Measurements from ENCODE around the gene CGB7.

Gene CGB7

DNA sequence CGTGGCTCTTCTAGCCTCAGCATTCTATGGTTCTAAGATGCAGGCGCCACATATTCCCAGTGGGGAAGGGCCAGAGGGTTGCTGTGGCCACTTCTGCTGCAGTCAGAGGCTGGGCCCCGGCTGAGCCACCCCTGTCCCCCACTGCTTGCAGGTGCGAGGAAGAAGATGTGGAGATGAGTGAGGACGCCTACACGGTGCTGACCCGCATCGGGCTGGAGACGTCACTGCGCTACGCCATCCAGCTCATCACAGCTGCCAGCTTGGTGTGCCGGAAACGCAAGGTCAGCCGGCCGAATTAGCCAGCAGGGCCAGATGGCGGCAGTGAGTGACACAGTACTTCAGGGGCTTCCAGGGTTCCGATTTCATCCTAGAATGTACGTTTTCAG lies 42.7 kb downstream of the CGB7 start:
- no peak for DNase-seq

DNA sequence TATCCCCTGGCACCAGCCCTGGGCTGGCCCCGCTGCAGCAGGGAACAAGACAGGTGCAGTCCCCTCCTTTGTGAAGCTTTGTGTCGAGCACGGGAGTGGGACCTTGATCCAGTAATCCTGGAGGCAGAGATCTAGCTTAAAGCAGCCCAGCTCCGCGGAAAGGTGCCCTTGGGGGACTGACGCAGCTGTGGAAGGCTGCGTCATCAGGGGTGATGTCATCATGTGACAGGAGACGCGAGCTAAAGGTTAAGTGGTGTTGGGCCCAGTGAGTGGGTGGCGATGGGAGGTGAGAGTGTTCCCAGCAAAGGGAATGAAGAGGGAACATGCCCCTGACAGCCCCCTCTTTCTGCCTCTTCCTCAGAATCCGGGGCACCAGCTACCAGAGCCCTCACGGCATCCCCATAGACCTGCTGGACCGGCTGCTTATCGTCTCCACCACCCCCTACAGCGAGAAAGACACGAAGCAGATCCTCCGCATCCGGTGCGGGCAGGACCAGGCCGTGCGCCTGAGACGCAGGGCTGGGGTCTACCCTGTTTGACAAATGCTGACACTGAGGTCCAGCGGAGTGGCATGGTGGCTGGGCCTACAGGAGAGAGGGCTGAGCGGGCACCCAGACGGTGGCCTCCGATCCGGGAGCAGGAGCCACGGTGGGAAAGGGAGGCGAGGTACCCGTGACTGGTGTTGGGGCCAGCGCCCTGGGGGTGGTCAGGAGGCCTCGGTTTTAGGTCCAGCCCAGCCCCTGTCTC lies 43.3 kb downstream of the CGB7 start:
- DNase-seq: no peak

DNA sequence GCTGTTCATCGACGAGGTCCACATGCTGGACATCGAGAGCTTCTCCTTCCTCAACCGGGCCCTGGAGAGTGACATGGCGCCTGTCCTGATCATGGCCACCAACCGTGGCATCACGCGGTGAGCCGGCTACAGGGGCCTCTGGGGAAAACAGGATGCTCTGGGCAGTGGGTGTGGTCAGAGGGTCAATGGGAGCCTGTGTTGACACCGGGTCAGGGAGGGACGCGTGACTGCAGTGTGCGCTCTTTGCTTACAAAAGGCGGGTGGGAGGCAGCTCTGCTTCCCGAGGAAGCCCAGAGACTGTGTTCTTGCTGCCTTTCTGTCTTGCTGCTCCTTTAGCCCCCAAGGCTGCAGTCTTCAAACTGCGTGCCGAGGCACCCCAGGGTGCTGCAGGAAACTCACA lies 46.4 kb downstream of the CGB7 start:
- DNase-seq: no peak

DNA sequence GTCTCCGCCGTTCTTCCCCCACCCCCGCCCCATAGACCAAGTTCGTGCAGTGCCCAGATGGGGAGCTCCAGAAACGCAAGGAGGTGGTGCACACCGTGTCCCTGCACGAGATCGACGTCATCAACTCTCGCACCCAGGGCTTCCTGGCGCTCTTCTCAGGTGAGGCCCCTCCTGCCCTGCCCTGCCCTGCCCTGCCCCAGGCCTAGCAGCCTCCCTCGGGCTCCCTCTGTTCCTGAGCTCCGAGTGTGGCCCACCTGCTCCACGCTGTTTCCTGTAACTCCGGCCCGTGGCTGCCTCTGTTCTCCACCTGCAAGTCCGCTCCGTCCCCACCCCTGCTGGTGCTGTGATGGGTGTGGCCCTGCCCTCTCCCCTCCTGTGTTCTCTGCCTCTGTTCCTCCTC lies 47.1 kb downstream of the CGB7 start:
- DNase-seq: no peak

DNA sequence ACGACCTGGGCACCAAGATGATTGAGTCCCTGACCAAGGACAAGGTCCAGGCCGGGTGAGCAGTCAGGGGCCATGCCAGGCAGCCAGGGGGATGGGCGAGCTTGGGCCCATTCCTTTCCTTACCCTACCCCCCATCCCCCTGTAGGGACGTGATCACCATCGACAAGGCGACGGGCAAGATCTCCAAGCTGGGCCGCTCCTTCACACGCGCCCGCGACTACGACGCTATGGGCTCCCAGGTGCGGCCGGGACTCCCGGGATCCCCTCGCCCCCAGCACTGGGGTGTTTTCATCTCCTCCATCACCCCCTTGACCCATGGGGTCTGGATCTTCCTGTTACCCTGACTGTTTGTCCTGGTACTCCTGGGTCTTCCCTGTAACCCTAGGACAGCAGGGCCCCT lies 47.7 kb downstream of the CGB7 start:
- DNase-seq: no peak

DNA sequence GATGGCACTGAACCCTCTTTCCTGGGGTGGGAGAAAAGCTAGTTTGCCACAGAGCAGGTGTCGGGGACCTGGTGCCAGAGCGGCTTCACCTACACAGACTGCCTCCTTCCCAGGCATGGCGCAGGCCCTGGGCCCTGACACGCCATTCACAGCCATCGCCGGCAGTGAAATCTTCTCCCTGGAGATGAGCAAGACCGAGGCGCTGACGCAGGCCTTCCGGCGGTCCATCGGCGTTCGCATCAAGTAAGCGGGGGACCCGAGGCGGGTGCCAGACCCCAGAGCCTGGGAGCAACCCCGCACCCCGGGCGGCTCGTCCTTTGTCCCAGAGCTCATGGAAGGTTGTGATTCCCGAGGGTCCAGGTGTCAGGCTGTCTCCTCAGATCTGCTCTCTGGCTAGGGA lies 50.6 kb downstream of the CGB7 start:
- no peak for DNase-seq

DNA sequence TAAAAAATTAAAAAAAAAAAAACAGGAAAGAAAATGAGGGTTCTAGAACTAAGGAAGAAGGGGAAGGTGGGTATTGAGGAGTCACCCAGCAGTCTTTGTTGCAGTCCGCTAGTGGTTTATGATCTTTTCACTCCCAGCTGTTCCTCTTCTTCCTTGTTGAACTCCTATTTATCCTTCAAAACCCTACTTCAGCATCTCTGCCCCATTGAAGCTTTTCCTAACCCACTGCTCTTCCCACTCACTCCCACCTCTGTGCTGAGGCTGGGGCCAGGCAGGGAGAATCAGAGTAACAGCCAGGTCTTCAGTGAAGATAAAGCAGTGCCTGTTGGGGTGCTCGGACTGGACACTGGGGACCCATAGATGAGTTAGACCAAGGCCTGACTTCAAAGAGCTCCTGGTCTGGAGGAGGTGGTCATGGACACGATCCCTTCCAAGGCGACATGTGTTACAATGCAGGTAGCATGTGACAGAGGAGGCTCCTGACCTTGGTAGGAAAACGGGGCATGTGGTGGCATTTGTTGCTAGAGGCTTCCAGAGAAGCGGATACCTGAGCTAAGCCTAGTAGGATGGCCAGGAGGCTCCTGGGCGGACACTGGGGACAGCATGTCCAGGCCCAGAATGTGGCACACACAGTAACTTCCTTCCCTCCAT lies 52.5 kb downstream of the CGB7 start:
- no peak for DNase-seq
